A549 (cell line): ENCODE measurements around the gene H19. TPM values are rescaled to one million over a fixed set of nuclear protein-coding genes. Genes with fewer than 3 reads are reported as not detected.

Experiments used
- ATAC-seq, 2 experiments: fragments of 200-7000 bp in 1 of 2; fragments of >200 bp in 1 of 2; cut with Nextera tagmentation in 1 of 2; cut with Tn5 transposase in 1 of 2; 3 replicates each; pipeline versions ENCODE4 v1.8.0 to v1.9.1; 2018 to 2020; ENCODE audit warnings: mild to moderate bottlenecking in 1 of 2, moderate library complexity in 1 of 2
- CTCF ChIA-PET: fragments of 300-600 bp; sonication (Branson Sonifier 250); formaldehyde crosslinking; extraction: SDS; loops from one replicate; lab custom pipeline; 2021; ENCODE audit warnings: antibody characterized with exemption, inconsistent platforms; lab: Yijun Ruan, JAX
- POLR2A ChIA-PET: fragments of 350-600 bp; formaldehyde crosslinking; extraction: SDS; loops from one replicate; lab custom pipeline; 2021; ENCODE audit warnings: antibody characterized with exemption, inconsistent platforms; lab: Yijun Ruan, JAX
- DNase-seq, 2 experiments: peaks; one replicate each; pipeline versions ENCODE4 v3.0.0 to v3.0.0-alpha.2; 2011 to 2016; ENCODE audit warnings: low read depth in 1 of 2, low spot score in 1 of 2
- FAIRE-seq: peaks from 2 replicates; lab custom pipeline; 2011; peaks lifted over from hg19 to GRCh38; lab: Jason Lieb, UNC
- H3K27ac ChIP-seq, 2 experiments: fragments of >200 bp; sonication (Bioruptor Twin); formaldehyde crosslinking; 3 replicates each; pipeline ENCODE4 v1.5.1; 2016 to 2017
- H3K4me1 ChIP-seq: fragments of >200 bp; sonication (Bioruptor Twin); formaldehyde crosslinking; 3 replicates; pipeline ENCODE4 v1.6.1; 2016
- H3K4me2 ChIP-seq: fragments of >200 bp; sonication (Bioruptor Twin); formaldehyde crosslinking; 3 replicates; pipeline ENCODE4 v1.6.1; 2016
- H3K4me3 ChIP-seq: fragments of >200 bp; sonication (Bioruptor Twin); formaldehyde crosslinking; 3 replicates; pipeline ENCODE4 v1.5.1; 2016
- H3K9me3 ChIP-seq: fragments of >200 bp; sonication (Bioruptor Twin); formaldehyde crosslinking; 3 replicates; pipeline ENCODE4 v1.6.1; 2016
- CEBPB ChIP-seq, 2 experiments: fragments of >200 bp in 1 of 2; sonication (Bioruptor Twin) in 1 of 2; formaldehyde crosslinking in 1 of 2; IDR thresholded peaks; 2 replicates each; pipeline ENCODE4 v1.6.1; 2012 to 2016
- EHMT2 ChIP-seq: fragments of 200-600 bp; sonication (generic); IDR thresholded peaks from 2 replicates; pipeline ENCODE4 v1.6.1; 2016; ENCODE audit warnings: antibody characterized with exemption, low read depth, mild to moderate bottlenecking, moderate library complexity
- FOSB ChIP-seq: fragments of 250-450 bp; sonication (Bioruptor Pico); IDR thresholded peaks from 2 replicates; pipeline ENCODE4 v1.5.0; 2020; ENCODE audit warnings: mild to moderate bottlenecking, moderate library complexity
- FOSL2 ChIP-seq, 2 experiments: fragments of 450-650 bp in 1 of 2; fragments of >200 bp in 1 of 2; sonication (Bioruptor Twin) in 1 of 2; formaldehyde crosslinking; IDR thresholded peaks; 2 replicates each; pipeline versions ENCODE4 v1.5.0 to v1.6.1; 2016 to 2020; ENCODE audit warnings: mild to moderate bottlenecking in 1 of 2, moderate library complexity in 1 of 2
- FOXS1 ChIP-seq: fragments of 250-450 bp; sonication (Bioruptor Pico); IDR thresholded peaks from 2 replicates; pipeline ENCODE4 v1.5.0; 2020; ENCODE audit warnings: mild to moderate bottlenecking, moderate library complexity
- GATA3 ChIP-seq: IDR thresholded peaks from 2 replicates; pipeline ENCODE4 v1.6.1; 2012; ENCODE audit warnings: borderline replicate concordance
- HOXB13 ChIP-seq: fragments of 250-450 bp; sonication (Bioruptor Pico); IDR thresholded peaks from 2 replicates; pipeline ENCODE4 v1.5.0; 2020; ENCODE audit warnings: low read depth, mild to moderate bottlenecking, moderate library complexity
- HOXB5 ChIP-seq: fragments of 250-450 bp; sonication (Bioruptor Pico); IDR thresholded peaks from 2 replicates; pipeline ENCODE4 v1.5.0; 2020; ENCODE audit warnings: mild to moderate bottlenecking, moderate library complexity
- MAZ ChIP-seq: fragments of 150-350 bp; IDR thresholded peaks from 2 replicates; pipeline ENCODE4 v1.6.1; 2014; ENCODE audit warnings: antibody characterized with exemption, low read depth, low read length, borderline replicate concordance
- NR3C1 ChIP-seq: fragments of >200 bp; sonication (Bioruptor Twin); formaldehyde crosslinking; IDR thresholded peaks from 3 replicates; pipeline ENCODE4 v1.6.1; 2017
- PHF8 ChIP-seq: fragments of 200-600 bp; sonication (generic); IDR thresholded peaks from 2 replicates; pipeline ENCODE4 v1.6.1; 2016; ENCODE audit warnings: low read depth, mild to moderate bottlenecking, antibody characterized with exemption, moderate library complexity, borderline replicate concordance
- POLR2AphosphoS2 ChIP-seq: conservative IDR thresholded peaks from 2 replicates; pipeline ENCODE4 v1.6.1; 2012; ENCODE audit warnings: low read length, improper control_type of control experiment, inconsistent platforms
- RFX5 ChIP-seq: fragments of 450-650 bp; IDR thresholded peaks from 2 replicates; pipeline ENCODE4 v1.7.1; 2014; ENCODE audit warnings: antibody characterized with exemption, mild to moderate bottlenecking, moderate library complexity
- RNF2 ChIP-seq: fragments of 200-600 bp; sonication (generic); IDR thresholded peaks from 2 replicates; pipeline ENCODE4 v1.6.1; 2016; ENCODE audit warnings: low read depth, mild to moderate bottlenecking, antibody characterized with exemption, moderate library complexity, borderline replicate concordance
- SMC3 ChIP-seq: fragments of >200 bp; sonication (Bioruptor Twin); formaldehyde crosslinking; IDR thresholded peaks from 3 replicates; pipeline ENCODE4 v1.6.1; 2018; ENCODE audit warnings: inconsistent platforms
- SREBF2 ChIP-seq: fragments of 450-650 bp; IDR thresholded peaks from 2 replicates; pipeline ENCODE4 v1.6.1; 2014; ENCODE audit warnings: mild to moderate bottlenecking, moderate library complexity
- TP53 ChIP-seq: fragments of 250-450 bp; sonication (Bioruptor Pico); IDR thresholded peaks from 2 replicates; pipeline ENCODE4 v1.5.0; 2021; ENCODE audit warnings: mild to moderate bottlenecking, moderate library complexity
- ZSCAN20 ChIP-seq: fragments of 250-450 bp; sonication (Bioruptor Pico); IDR thresholded peaks from 2 replicates; pipeline ENCODE4 v1.8.0; 2022; ENCODE audit warnings: mild to moderate bottlenecking, moderate library complexity
- WGBS: methylation state at CpG from one replicate; pipeline ENCODE4 v1.1.6; 2017; ENCODE audit errors: missing lambda C conversion rate; 5-methylcytosine and 5-hydroxymethylcytosine counted together
- polyA plus RNA-seq, 4 experiments: library from polyadenylated mRNA; depleted of rRNA in 3 of 4; stranded (reverse); fragments of >200 nt; fragmentation: RNase III in 1 of 4; extraction: RNeasy Plus Mini Kit Qiagen cat#74134 plus additional on column Dnase treatment in 1 of 4; gene quantifications; 2 replicates in 3 of 4; 3 replicates in 1 of 4; pipeline ENCODE4 v1.2.3, GENCODE V29; 2011 to 2017
- TF ChIP-seq, protein P1 (sequence below): fragments of >200 bp; sonication (Bioruptor Twin); formaldehyde crosslinking; IDR thresholded peaks from 3 replicates; pipeline ENCODE4 v1.6.1; 2016
- TF ChIP-seq, protein P2 (sequence below): fragments of >200 bp; sonication (Bioruptor Twin); formaldehyde crosslinking; IDR thresholded peaks from 3 replicates; pipeline ENCODE4 v1.5.1; 2016
- TF ChIP-seq, protein P3 (sequence below): fragments of 150-350 bp; IDR thresholded peaks from 2 replicates; pipeline ENCODE4 v1.6.1; 2014; ENCODE audit warnings: low read depth, mild to moderate bottlenecking, low read length
- TF ChIP-seq, protein P4 (sequence below): IDR thresholded peaks from 2 replicates; pipeline ENCODE4 v1.6.1; 2012; ENCODE audit warnings: low read depth, borderline replicate concordance

The H19 gene
- polyA plus RNA-seq, 2 of the 4 experiments (the other 2 are of a cell fraction), result 16.6 to 37.1 TPM

DNA sequence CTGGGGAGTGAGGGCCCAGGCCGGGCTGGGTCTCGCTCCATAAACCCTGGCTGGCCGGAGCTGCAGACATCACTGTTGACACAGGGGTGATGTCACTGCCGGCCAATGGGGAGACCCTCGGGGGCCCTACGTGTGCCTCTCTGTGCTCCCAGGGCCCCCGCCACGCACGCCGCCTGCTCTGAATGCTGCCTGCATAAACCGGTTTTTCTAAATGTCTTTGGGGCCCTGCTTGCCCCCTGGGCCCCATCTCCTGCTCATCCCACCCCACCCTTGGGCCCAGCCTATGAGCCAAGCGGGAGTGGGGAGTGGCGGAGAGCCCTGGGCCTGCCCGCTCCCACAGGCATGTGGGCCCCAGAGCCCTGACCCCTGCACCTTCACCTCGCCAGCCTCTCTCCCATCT is 7.7 kb downstream of the H19 start:
- DNase-seq (no peak), FAIRE-seq (no peak), ATAC-seq (no peak)
- Histone ChIP-seq H3K9me3 (no peaks in the 10 kb centered on the region), H3K4me1 (no peaks in the 10 kb centered on the region), H3K4me2 (no peak overlapping the region), H3K27ac (no peak overlapping the region), H3K4me3 (no peak overlapping the region)
- ChIA-PET POLR2A (no interaction called here), CTCF (interaction anchor here (1.1 to 2.8 kb wide), 3 partner anchors 107 to 296 kb away, joined by 3 to 9 read pairs (median 4); no protein-coding TSS in a partner anchor)
- no peak for TF ChIP-seq SMC3
- no peak for TF ChIP-seq FOSL2 (IDR thresholded peaks at IDR 0.05)
- TF ChIP-seq FOSL2 (CRISPR knock-in tag; IDR thresholded peaks at IDR 0.05), result no peak
- no peak for TF ChIP-seq CEBPB (IDR thresholded peaks at IDR 0.05)
- no peak for TF ChIP-seq FOXS1 (CRISPR knock-in tag)
- no peak for TF ChIP-seq HOXB13 (CRISPR knock-in tag)
- no peak for TF ChIP-seq PHF8
- WGBS, result no CpG with 5 or more reads among the region's 15 CpGs

DNA sequence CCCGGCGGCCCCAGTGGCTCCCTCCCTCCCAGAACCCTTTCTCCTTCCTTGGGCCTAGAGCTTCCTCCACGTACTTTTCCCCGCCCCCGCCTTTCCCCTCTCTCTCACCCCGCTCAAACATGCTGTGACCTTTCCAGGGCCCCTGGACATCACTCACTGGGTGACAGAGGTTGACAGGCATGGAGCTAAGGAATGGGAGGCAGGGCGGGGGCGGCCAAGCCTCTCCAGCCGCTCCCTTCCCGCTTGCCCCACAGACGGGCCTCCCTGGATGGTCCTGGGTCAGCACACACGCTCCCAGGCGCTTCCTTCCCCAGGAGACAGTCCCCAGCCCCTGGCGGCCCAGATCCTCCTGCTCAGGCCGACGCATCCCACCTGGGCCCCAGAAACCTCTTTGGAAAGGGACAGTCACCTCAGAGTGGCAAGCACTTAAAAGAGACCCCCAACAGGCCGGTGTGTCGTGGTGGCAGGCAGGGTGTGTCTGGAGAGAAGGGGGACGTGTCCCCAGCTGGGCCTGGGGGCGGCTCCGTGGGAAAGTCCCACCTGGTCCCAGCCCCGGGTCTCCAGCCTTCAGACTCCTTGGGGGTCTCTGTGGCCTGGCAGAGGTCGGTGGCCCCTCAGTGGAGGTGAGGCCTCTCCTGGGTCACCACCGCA is 8.8 kb downstream of the H19 start:
- DNase-seq (peak in 1 of 2 experiments; percentile 56), FAIRE-seq (no peak), ATAC-seq (peak in 1 of 2 experiments; percentile 52; a peak in 3 of 6 replicates)
- TF ChIP-seq, protein P1, sequence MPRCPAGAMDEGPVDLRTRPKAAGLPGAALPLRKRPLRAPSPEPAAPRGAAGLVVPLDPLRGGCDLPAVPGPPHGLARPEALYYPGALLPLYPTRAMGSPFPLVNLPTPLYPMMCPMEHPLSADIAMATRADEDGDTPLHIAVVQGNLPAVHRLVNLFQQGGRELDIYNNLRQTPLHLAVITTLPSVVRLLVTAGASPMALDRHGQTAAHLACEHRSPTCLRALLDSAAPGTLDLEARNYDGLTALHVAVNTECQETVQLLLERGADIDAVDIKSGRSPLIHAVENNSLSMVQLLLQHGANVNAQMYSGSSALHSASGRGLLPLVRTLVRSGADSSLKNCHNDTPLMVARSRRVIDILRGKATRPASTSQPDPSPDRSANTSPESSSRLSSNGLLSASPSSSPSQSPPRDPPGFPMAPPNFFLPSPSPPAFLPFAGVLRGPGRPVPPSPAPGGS, result no peak
- TF ChIP-seq, protein P2, sequence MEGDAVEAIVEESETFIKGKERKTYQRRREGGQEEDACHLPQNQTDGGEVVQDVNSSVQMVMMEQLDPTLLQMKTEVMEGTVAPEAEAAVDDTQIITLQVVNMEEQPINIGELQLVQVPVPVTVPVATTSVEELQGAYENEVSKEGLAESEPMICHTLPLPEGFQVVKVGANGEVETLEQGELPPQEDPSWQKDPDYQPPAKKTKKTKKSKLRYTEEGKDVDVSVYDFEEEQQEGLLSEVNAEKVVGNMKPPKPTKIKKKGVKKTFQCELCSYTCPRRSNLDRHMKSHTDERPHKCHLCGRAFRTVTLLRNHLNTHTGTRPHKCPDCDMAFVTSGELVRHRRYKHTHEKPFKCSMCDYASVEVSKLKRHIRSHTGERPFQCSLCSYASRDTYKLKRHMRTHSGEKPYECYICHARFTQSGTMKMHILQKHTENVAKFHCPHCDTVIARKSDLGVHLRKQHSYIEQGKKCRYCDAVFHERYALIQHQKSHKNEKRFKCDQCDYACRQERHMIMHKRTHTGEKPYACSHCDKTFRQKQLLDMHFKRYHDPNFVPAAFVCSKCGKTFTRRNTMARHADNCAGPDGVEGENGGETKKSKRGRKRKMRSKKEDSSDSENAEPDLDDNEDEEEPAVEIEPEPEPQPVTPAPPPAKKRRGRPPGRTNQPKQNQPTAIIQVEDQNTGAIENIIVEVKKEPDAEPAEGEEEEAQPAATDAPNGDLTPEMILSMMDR, result no peak
- TF ChIP-seq RNF2, result no peak
- no peak for TF ChIP-seq GATA3
- TF ChIP-seq, protein P3, sequence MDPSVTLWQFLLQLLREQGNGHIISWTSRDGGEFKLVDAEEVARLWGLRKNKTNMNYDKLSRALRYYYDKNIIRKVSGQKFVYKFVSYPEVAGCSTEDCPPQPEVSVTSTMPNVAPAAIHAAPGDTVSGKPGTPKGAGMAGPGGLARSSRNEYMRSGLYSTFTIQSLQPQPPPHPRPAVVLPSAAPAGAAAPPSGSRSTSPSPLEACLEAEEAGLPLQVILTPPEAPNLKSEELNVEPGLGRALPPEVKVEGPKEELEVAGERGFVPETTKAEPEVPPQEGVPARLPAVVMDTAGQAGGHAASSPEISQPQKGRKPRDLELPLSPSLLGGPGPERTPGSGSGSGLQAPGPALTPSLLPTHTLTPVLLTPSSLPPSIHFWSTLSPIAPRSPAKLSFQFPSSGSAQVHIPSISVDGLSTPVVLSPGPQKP, result no peak
- TF ChIP-seq RFX5, result no peak
- TF ChIP-seq EHMT2, result no peak
- TF ChIP-seq SREBF2, result no peak
- no peak for TF ChIP-seq CEBPB (IDR thresholded peaks at IDR 0.05)
- no peak for TF ChIP-seq POLR2AphosphoS2
- no peak for TF ChIP-seq ZSCAN20
- Histone ChIP-seq H3K4me2 (no peak overlapping the region), H3K9me3 (no peaks in the 10 kb centered on the region), H3K27ac (no peak overlapping the region), H3K4me1 (no peaks in the 10 kb centered on the region), H3K4me3 (no peak overlapping the region)
- 59% methylated on average over 5 of the region's 24 CpGs for WGBS
- ChIA-PET CTCF (interaction anchor here (0.9 to 2.8 kb wide), 5 partner anchors 12 to 295 kb away, joined by 3 to 9 read pairs (median 3); no protein-coding TSS in a partner anchor), POLR2A (interaction anchor here (0.7 kb wide), 1 partner anchor 8 kb away, joined by 4 read pairs; no protein-coding TSS in a partner anchor)

DNA sequence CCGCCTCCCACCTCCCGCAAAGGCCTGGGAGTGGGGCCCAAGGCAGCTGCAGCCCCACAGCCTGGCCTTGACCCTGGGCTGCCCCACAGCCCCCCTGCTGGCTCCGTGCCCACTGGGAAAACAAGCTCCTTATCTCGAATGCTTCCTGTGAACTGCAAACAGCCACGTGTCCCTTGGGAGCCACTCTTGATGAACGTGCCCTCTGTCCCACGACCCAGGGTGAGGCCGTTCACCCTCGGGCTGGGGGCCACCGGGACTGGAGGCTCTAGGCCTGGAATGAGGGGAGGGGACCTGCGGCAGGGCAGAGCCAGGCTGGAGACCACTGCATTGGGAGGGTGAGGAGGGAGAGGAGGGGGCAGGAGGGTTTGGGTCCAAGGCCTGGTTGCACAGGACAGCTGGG is 9.5 kb downstream of the H19 start:
- ATAC-seq (no peak), DNase-seq (no peak), FAIRE-seq (no peak)
- H3K4me2 ChIP-seq, result no peak overlapping the region
- POLR2A ChIA-PET, result no interaction called here
- H3K4me3 ChIP-seq, result no peak overlapping the region
- H3K27ac ChIP-seq, result no peak overlapping the region
- no peaks in the 10 kb centered on the region for H3K4me1 ChIP-seq
- CTCF ChIA-PET, result interaction anchor here (0.9 to 2.8 kb wide), 3 partner anchors 13 to 294 kb away, joined by 3 to 9 read pairs (median 8); no protein-coding TSS in a partner anchor
- TF ChIP-seq MAZ (no peak), HOXB5 (CRISPR knock-in tag) (no peak), NR3C1 (no peak), FOSB (CRISPR knock-in tag) (no peak), HOXB13 (CRISPR knock-in tag) (no peak), SREBF2 (no peak), TP53 (no peak), FOSL2 (IDR thresholded peaks at IDR 0.05) (no peak), FOSL2 (CRISPR knock-in tag; IDR thresholded peaks at IDR 0.05) (no peak)
- TF ChIP-seq, protein P3, result no peak
- TF ChIP-seq, protein P4, sequence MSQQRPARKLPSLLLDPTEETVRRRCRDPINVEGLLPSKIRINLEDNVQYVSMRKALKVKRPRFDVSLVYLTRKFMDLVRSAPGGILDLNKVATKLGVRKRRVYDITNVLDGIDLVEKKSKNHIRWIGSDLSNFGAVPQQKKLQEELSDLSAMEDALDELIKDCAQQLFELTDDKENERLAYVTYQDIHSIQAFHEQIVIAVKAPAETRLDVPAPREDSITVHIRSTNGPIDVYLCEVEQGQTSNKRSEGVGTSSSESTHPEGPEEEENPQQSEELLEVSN, result no peak
- WGBS, result no CpG with 5 or more reads among the region's 11 CpGs
- H3K9me3 ChIP-seq, result no peaks in the 10 kb centered on the region
